Natural killer cell (primary cell): Measurements from ENCODE around the gene DEPP1. TPM values are rescaled to one million over a fixed set of nuclear protein-coding genes. Genes with fewer than 3 reads are reported as not detected.
A peak's percentile ranks its signal among the peaks of the same experiment; 100 is the strongest.

Experiments used
- ATAC-seq, 3 donors: fragments of 150-1000 bp in 2 of 3; fragments of 200-7000 bp in 1 of 3; cut with Tn5 transposase; 1 replicate in 1 of 3; 2 replicates in 2 of 3; pipeline ENCODE4 v1.10.0; 2021; ENCODE audit warnings: mild to moderate bottlenecking in 2 of 3, moderate library complexity in 2 of 3
- DNase-seq, 2 donors: peaks; one replicate each; pipeline versions ENCODE4 v3.0.0 to v3.0.0-alpha.2; 2013 to 2021; ENCODE audit warnings: mixed read lengths in 1 of 2
- H3K27ac ChIP-seq: one replicate; pipeline ENCODE4 v1.5.1; 2013; ENCODE audit warnings: mild to moderate bottlenecking, low read length
- H3K27me3 ChIP-seq: one replicate; pipeline ENCODE4 v1.6.1; 2013; ENCODE audit warnings: low read length; ENCODE audit not compliant: control insufficient read depth, insufficient read depth
- H3K36me3 ChIP-seq: one replicate; pipeline ENCODE4 v1.6.1; 2013; ENCODE audit warnings: low read length; ENCODE audit not compliant: control insufficient read depth, insufficient read depth
- H3K4me1 ChIP-seq: one replicate; pipeline ENCODE4 v1.6.1; 2013; ENCODE audit warnings: low read length; ENCODE audit not compliant: control insufficient read depth, insufficient read depth
- H3K4me3 ChIP-seq: one replicate; pipeline ENCODE4 v1.5.1; 2013; ENCODE audit warnings: low read length
- H3K9me3 ChIP-seq: one replicate; pipeline ENCODE4 v1.6.1; 2013; ENCODE audit warnings: low read length; ENCODE audit not compliant: control insufficient read depth, insufficient read depth
- H3K27ac Mint-ChIP-seq, 2 donors: one replicate each; pipeline ENCODE4 v1.8.0; 2022; ENCODE audit warnings: mild to moderate bottlenecking in 2 of 2, mixed read lengths in 2 of 2, moderate library complexity in 1 of 2
- H3K27me3 Mint-ChIP-seq, 2 donors: one replicate each; pipeline ENCODE4 v1.8.0; 2022; ENCODE audit warnings: low read depth in 2 of 2, mixed read lengths in 2 of 2
- H3K36me3 Mint-ChIP-seq: one replicate; pipeline ENCODE4 v1.8.0; 2022; ENCODE audit warnings: mixed read lengths
- H3K4me1 Mint-ChIP-seq, 2 donors: one replicate each; pipeline ENCODE4 v1.8.0; 2022; ENCODE audit warnings: mixed read lengths in 2 of 2
- H3K4me3 Mint-ChIP-seq: one replicate; pipeline ENCODE4 v1.8.0; 2022; ENCODE audit warnings: mild to moderate bottlenecking, moderate library complexity, mixed read lengths
- H3K9me3 Mint-ChIP-seq, 2 donors: one replicate each; pipeline ENCODE4 v1.8.0; 2022; ENCODE audit warnings: mixed read lengths in 2 of 2
- CTCF ChIP-seq: fragments of 200-600 bp; IDR thresholded peaks from one replicate; pipeline ENCODE4 v1.8.0; 2022; ENCODE audit warnings: antibody characterized with exemption
- whole genome bisulfite sequencing: methylation state at CpG from one replicate; pipeline ENCODE4 v1.1.7; 2013; ENCODE audit warnings: missing lambda C conversion rate; ENCODE audit not compliant: insufficient coverage; 5-methylcytosine and 5-hydroxymethylcytosine counted together
- intact Hi-C: fragments of 100-400 bp; cut with micrococcal nuclease; formaldehyde crosslinking; loops from one replicate; pipeline ENCODE4 v1.14.2; 2022
- total RNA-seq, 4 donors: library from RNA; stranded (reverse); fragments of 120-200 nt in 1 of 4; gene quantifications; one replicate each; pipeline versions ENCODE4 v1.2.3 to v1.2.4, GENCODE V29; 2013 to 2022

The DEPP1 gene
- total RNA-seq, 3 donors from 2014 or later (not counting 1 experiment from before 2014, with no cell fraction given), result not detected

- no peak for TF ChIP-seq CTCF
- H3K27ac Mint-ChIP-seq, result peak overlapping the region; percentile 75 to 92
- ATAC-seq (no peak), DNase-seq (no peak)
- H3K36me3 Mint-ChIP-seq, result no peaks in the 10 kb centered on the region
- Histone ChIP-seq H3K4me1 (peaks cover 87% of the 10 kb centered on the region), H3K27ac (no peak overlapping the region), H3K4me3 (no peak overlapping the region), H3K9me3 (no peaks in the 10 kb centered on the region), H3K27me3 (no peaks in the 10 kb centered on the region), H3K36me3 (no peaks in the 10 kb centered on the region)
- 80% methylated on average over 1 of the region's 1 CpG for WGBS
- peaks cover 85 to 98% of the 10 kb centered on the region in 2 donors for H3K4me1 Mint-ChIP-seq
- intact Hi-C loops, result no loop called here
- H3K27me3 Mint-ChIP-seq, result no peaks in the 10 kb centered on the region
- no peaks in the 10 kb centered on the region for H3K9me3 Mint-ChIP-seq
- H3K4me3 Mint-ChIP-seq, result peak overlapping the region; percentile 48
Measured at GRCh38 chr10:44965104-44965503, 13.5 kb downstream of the DEPP1 start.

- WGBS, result 71% methylated on average over 15 of the region's 15 CpGs
- Histone ChIP-seq H3K27ac (peak overlapping the region; percentile 11), H3K4me3 (no peak overlapping the region)
Measured at GRCh38 chr10:44963772-44964633, 14.6 kb downstream of the DEPP1 start.

GRCh38 chr10:44962870-44963738 lies 15.5 kb downstream of the DEPP1 start:
- 64% methylated on average over 19 of the region's 19 CpGs for WGBS
- TF ChIP-seq CTCF, result no peak
- Histone ChIP-seq H3K4me3 (no peak overlapping the region), H3K27me3 (no peaks in the 10 kb centered on the region), H3K36me3 (no peaks in the 10 kb centered on the region), H3K4me1 (peaks cover 83% of the 10 kb centered on the region), H3K27ac (peak overlapping the region; percentile 11), H3K9me3 (no peaks in the 10 kb centered on the region)
- peaks cover 76 to 87% of the 10 kb centered on the region in 2 donors for H3K4me1 Mint-ChIP-seq
- no peaks in the 10 kb centered on the region for H3K9me3 Mint-ChIP-seq
- H3K4me3 Mint-ChIP-seq, result peak overlapping the region; percentile 72
- H3K27ac Mint-ChIP-seq, result peak overlapping the region; percentile 58 to 76
- DNase-seq (no peak), ATAC-seq (no peak)
- intact Hi-C loops, result no loop called here
- no peaks in the 10 kb centered on the region for H3K27me3 Mint-ChIP-seq
- no peaks in the 10 kb centered on the region for H3K36me3 Mint-ChIP-seq

More at GRCh38 chr10:44963772-44964633, 14.6 kb downstream of the DEPP1 start:
- Histone ChIP-seq H3K36me3 (no peaks in the 10 kb centered on the region), H3K9me3 (no peaks in the 10 kb centered on the region), H3K27me3 (no peaks in the 10 kb centered on the region), H3K4me1 (peaks cover 83% of the 10 kb centered on the region)
- Mint-ChIP-seq H3K27me3 (no peaks in the 10 kb centered on the region), H3K4me1 (peaks cover 74 to 87% of the 10 kb centered on the region in 2 donors), H3K36me3 (no peaks in the 10 kb centered on the region), H3K27ac (peak overlapping the region; percentile 75 to 92), H3K9me3 (no peaks in the 10 kb centered on the region), H3K4me3 (peak overlapping the region; percentile 72)
- ATAC-seq, result no peak
- intact Hi-C loops, result no loop called here
- TF ChIP-seq CTCF, result no peak
- no peak for DNase-seq
